Measurements from ENCODE around the gene MYO5B.

GRCh38 chr18:50151926-50152325, 43.0 kb downstream of the MYO5B start:
- TF ChIP-seq CTCF (IDR thresholded peaks at IDR 0.05), result no peak
- no peak for TF ChIP-seq EZH2 (IDR thresholded peaks at IDR 0.05)
- no peak for TF ChIP-seq EZH2phosphoT487 (IDR thresholded peaks at IDR 0.05)
